Stimulated activated CD8-positive, alpha-beta memory T cell treated with anti-CD3 and anti-CD28 coated beads, Interleukin-12 subunit alpha, Interleukin-12 subunit beta, amount 100 ng/mL, for 4 hours (primary cell): ENCODE data around the gene GABRB1.
"Not testable (repeated sequence)": the region's sequence is repeated elsewhere in the genome, so short reads cannot be mapped to it uniquely, and the experiment has no call there.

ENCODE experiments used
- DNase-seq: peaks from one replicate; pipeline ENCODE4 v3.0.0-alpha.2; 2020; ENCODE audit warnings: low read depth

The GABRB1 gene

DNA sequence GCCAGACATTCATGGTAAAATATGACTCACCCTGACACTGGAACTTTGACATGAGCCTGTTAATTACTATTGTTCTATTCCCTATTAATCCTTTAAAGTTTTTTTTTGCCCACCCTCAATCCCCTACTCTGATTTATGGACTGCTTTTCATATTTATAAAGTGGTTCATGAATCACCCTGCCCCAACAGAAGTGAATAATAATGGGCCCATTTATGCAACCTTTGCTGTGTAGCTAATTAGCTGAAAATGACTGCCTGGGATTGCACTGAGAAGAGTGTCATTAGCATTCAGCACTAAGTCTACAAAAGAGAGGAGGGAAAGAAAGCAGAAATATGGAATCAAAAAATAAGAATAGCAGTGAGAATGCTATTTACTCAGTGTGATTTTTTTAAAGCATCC is 277.8 kb downstream of the GABRB1 start:
- no peak for DNase-seq

DNA sequence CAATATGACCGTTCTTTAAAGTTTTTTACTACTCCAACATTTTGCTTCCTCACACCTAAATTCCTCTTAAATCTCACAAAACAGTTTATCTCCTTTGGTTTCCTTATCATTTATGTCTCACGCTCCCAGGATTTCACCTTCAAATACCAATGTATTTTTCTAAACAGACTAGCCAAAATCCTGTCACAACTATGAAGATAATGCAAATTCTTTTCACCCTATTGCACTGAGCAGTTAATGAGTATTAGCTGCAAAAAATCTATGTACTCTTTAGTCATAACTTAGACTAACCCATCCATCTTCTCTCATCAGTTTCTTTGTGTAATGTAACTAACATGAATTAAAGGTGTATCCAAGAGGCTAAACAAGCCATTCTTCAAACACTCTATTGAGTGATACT is 280.8 kb downstream of the GABRB1 start:
- DNase-seq = no peak

DNA sequence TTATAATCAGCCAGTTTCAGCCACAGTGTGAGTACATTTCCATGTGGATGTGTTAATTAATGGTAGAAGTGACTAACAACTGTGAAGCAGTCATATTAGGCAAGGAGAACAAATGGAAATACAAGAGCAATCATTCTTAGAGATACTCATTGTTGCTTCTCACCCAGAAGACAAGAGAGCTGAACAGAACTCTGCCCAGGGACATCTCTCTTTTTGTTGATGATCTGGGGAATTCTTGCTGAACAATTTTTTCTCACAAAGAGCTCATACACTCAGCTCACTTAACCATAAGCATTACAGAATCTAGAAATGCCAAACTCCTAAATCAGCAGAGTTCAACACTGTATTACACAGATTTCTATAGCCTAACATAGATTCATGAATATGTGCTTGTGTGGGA is 282.0 kb downstream of the GABRB1 start:
- DNase-seq = no peak

DNA sequence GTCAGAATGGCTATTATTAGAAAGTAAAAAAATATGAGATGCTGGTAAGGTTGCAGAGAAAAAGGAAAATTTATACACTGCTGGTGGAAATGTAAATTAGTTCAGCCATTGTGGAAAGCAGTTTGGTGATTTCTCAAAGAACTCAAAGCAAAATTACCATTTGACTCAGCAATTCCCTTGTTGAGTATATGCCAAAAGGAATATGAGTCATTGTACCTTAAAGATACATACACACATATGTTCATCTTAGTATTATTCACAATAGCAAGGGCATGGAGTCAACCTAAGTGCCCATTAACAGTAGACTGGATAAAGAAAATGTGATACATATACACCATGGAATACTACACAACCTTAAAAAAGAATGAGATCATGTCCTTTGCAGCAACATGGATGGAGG is 284.0 kb downstream of the GABRB1 start:
- no peak for DNase-seq

DNA sequence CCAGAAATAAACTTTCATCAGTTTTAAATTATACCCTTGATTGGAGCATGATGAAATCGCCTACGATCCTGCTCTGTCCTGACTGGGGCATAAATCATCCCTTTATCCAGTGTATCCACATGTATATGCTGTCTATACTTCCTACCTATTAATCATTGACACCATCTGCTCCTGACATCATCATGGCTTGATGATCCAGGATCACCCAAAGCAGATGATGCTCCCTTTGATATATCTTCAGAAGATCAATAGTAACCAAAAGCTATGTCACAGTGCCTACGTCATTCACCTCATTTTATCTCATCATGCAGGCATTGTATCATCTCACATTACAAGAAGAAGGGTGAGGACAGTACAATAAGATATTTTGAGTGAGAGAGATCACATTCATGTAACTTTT is 294.7 kb downstream of the GABRB1 start:
- no peak for DNase-seq

DNA sequence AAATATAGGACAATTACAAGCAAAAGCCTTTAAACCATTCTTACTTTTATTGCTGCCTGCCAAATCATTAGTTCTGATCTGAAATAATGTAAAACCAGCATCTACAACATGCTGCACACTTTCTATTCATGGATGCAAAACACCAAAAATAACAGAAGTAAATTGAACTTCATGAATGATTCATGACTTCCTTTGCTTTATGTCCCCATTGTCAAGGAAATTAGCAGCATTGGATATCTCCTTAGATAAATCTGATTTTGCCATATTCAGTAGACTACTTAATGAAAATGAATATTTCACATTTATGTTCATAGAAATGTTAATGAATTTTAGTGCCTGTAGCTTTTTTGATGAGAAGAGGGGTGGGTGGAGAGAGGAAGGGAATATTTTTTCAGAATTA is 299.5 kb downstream of the GABRB1 start:
- no peak for DNase-seq

DNA sequence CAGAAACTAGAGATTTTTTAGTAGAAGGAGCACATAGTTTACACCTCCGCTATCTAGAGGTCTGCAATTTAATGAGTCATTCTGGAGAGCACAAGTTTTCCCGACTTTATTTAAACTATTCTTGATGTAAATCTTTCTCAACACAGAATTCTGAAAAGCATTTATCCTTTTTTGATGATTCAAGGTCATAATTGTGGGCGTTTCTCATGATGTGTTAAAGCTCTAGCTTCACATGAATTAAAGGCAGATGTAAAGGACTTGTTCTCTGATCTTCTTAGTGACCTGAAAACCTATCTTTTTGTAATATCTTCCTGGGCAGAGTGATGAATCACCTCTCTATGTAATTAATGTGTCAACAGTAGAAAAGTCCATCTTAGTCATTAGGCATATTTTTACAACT is 303.3 kb downstream of the GABRB1 start:
- no peak for DNase-seq

DNA sequence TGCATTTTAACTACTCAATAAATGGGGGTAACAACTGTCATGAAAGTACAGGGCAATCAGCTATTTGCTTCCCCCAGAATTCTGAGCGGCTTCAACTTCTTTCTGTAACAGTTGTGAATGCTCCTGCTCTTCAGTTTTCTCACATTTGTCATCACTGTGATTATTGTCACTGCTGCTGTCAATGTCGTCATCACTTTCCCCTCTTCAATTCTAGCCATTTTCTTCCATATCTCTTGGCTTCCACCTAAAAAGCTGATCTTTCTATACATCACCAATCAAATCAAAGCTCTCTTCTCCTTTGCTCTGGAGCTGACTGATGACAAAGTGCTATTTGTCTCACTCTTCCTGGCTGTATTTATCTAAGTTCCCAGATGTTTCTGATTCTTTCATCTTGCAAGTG is 306.5 kb downstream of the GABRB1 start:
- no peak for DNase-seq

DNA sequence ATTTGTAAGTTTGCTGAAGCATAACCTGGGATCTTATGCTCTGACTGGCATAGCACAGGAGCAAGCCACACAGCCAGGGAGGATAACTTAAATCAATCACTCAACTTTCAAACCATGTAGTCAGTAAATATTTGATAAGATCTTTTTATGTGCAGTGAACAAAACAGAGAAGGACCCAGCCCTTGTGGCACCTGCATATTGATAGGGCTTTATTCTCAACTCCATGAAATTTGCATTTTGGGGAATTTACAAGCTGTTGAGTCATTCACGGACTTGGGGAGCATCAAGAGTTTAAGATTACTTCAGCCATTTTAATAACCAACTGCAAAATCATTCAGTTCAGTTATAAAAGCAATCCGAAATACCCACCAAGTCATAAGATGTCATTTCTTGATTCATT is 309.5 kb downstream of the GABRB1 start:
- no peak for DNase-seq

DNA sequence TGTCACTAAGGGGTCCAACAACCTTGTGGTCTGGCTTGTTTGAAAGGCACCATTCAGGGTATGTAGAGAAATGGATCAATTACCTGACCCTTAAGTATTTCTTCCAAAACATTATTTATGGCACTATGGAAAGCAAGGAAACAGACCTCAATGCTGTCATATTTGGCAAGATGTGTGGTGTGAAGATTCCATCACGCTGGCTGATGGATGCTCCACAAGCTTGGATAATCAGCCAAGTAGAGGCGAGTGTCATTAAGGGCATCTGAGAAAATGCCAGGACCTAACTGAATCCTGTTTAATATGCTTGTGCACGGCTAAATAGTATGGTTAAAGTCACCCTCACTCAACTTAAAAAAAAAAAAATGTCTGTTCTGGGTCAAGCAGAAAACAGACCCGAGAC is 311.4 kb downstream of the GABRB1 start:
- no peak for DNase-seq

DNA sequence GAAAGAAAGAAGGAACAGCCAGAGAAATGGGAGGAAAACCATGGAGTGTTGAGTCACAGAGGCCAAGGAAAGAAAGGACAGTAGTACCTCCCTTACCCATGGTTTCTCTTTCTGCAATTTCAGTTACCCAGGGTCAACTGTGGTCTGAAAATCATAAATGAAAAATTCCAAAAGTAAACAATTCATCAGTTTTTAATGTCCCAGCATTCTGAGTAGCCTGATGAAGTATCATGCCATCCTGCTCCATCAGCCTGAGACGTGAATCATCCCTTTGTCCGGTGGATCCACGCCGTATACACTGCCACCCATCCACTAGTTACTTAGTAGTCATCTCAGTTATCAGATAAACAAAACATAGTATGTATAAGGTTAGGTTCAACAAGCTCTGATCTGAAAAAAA is 318.0 kb downstream of the GABRB1 start:
- no peak for DNase-seq

DNA sequence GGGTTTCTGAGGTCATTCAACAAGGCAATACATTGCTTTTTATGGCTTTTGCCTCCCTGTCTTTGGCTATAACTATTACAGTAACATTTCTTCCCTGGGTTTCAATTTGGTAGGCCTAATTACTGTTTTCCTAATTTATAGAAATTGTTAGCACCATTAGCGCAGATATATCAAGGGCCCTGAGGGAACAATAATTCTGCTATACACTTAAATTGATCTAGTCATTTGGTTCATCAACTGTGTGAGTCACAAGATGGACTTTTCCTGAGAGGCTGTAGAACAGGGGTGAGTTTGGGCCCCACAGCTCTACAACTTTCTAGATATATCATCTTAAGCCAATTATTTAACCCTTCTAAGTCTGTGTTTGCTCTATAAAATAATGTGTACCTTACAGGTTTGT is 324.2 kb downstream of the GABRB1 start:
- DNase-seq = no peak

DNA sequence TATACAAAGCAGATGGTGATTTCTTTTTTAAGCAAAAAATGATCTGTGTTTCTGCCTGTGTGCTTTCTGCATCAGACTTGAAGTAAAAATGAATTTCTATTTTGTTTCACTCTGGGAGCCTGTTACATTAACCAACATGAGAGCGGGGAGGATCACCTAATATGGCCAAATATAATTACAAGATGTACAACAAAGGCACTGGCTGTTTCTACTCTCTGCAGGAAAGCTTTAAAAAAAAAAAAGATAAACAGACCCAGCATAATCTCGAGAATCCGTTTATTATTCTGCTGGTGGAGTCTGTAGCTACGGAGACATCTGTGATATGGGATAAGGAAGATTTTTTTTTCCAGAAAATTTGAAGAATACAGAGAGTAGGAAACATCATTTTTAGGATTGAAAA is 328.5 kb downstream of the GABRB1 start:
- DNase-seq = no peak

DNA sequence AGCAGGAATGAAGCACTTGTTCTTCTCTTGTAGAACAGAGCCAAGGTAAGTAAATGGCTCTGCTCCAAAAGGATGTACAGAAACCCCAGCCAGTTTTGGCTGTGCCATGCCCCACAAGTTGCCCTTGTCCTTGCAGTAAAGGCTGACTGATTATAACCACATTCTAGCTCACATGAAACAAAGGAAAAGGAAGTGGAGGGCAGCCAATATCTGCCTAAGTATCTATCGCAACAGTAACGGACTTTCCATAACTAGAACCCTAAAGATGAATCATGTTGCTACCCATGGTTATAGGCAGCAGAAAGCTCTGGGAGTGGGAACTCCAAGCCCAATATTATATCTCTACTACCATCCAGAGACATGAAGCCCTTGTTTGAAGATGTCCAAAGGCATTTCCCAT is 336.4 kb downstream of the GABRB1 start:
- no peak for DNase-seq

DNA sequence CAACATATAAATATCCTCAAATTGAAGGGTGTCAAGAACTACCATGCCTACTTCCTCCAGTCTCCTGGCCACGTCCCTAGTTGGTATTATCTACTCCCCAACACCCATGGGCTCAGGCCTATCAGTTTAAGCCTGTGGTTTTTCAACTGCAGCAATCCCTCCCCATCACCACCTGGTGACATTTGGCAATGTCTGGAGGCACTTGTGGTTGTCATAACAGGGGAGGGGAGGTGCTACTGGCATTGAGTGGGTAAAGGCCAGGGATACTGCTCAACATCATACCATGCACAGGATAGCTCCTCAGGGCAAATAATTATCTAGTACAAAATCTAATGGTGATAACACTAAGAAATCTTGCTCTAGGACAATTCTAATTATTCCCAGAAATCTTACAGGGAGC is 336.8 kb downstream of the GABRB1 start:
- no peak for DNase-seq

DNA sequence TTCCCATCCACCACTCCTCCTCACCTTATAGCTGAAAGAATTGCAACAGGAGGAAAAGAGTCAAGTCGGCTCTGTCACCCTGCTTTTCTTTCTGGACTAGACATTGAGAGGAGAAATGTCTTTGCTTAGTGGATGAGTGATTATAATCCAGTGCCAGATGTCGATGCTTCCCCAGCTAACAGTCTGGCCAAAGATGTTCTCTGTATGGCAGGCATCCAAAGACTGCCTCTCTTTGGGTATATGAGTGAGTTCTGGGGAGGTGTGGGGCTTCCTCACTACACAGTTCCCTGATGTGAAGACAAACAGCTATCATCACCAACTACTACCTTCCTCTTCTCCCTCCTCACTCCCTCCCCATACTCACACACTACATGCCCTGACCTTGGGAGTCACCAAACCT is 341.2 kb downstream of the GABRB1 start:
- DNase-seq = no peak

DNA sequence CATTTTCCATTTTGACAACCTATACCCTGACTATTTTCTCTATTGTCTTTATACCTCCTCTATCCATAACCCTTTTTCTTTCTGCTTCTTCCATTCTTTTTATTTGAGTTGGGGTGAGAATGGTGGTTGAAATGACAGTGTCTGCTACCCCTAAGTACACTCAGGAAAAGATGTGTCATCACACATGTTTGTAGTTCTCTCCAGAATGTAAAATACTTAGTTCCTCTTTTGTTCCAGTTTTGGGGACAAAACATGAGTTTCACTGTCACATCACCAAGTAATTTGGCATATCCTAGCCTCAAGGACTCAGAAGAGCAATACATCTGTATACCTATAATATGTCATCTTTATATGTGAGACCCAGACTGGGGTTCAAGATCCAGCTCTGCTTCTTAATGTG is 341.8 kb downstream of the GABRB1 start:
- DNase-seq = no peak

DNA sequence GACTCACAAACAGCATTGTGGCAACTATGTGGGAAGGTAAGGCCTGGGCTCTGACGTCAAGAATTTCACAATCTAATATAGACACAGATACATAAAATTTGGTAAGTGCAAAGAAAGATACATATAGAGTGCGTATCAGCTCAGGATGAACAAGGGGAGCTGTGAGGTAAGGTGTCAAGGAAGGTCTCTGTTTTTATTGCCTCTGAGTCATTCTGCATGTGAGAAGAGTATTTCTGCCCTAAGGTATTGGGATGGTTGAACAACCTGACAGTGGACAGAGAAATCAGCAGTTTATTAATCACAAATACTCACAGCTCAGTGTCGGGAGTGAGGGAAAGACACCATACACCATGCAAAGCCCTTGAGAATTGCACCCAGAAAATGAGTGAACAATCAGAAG is 342.3 kb downstream of the GABRB1 start:
- DNase-seq = no peak

DNA sequence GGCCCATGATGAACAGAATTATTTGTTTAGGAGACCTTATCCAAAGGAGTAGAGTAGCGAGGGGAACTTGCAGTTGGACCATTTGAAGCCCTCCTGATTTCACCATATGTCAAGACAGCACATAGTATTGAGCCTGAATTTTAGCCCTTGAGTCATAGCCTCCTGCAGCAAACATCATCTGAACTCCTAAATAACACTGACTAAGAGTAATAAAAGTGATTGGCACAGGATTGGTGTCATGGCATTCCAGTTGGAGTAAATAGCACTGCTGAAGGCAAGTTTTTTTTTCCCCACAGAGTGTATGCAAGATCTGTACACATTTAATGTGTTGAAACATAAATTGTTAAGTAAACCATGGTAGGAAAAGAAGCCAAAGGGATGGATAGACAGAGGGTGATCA is 343.1 kb downstream of the GABRB1 start:
- DNase-seq = no peak

DNA sequence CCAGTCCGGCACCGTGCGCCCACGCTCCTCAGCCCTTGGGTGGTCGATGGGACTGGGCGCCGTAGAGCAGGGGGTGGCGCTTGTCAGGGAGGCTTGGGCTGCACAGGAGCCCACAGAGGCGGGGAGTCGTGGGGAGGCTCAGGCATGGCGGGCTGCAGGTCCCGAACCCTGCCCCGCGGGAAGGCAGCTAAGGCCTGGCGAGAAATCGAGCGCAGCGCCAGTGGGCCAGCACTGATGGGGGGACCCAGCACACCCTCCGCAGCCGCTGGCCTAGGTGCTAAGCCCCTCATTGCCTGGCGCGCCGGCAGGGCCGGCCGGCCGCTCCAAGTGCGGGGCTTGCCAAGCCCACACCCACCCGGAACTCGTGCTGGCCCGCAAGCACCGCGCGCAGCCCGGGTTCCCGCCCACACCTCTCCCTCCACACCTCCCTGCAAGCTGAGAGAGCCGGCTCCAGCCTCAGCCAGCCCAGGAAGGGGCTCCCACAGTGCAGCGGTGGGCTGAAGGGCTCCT is 346.7 kb downstream of the GABRB1 start:
- not testable (repeated sequence) for DNase-seq

DNA sequence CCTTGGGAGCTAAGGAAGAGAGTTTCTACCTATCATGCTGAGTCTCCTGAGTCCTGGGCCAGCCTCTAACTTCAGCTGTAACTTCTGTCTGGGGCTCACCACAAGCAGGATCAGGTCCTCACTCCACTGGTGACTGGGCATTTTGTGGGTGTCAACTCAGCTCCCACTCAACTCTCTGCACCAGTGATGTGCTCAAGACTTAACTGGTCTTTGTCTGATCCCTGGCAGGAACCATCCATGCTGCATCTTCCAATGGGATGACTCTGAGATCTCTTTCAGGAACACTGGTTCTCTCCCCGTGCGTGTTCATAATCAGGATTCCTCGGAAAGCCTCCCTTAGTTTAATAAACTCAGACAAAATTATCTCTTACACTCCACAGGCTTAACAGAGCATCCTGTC is 349.8 kb downstream of the GABRB1 start:
- no peak for DNase-seq

DNA sequence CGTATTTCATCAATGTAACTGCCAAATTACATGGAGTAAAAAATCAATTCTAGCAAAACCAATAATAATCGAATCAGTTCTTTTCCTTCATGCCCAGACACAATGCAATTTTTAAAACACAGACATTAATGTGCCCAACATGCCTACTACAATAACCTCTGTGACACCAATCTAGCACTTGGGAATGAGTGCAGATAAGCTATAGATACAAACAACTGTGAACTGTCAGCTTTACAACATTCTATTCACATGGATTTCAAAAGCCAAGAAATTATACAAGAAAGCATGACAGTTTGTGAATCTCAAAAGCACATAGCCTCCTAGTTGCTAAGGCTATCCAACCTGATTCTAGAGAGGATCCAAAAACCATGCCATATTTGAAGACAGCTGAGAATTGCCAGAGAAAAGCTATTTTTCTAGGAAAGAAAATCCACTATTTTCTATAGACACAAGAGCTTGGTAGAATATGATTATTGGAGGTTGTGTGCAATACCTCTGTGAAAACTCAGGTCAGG is 351.5 kb downstream of the GABRB1 start:
- DNase-seq = no peak

DNA sequence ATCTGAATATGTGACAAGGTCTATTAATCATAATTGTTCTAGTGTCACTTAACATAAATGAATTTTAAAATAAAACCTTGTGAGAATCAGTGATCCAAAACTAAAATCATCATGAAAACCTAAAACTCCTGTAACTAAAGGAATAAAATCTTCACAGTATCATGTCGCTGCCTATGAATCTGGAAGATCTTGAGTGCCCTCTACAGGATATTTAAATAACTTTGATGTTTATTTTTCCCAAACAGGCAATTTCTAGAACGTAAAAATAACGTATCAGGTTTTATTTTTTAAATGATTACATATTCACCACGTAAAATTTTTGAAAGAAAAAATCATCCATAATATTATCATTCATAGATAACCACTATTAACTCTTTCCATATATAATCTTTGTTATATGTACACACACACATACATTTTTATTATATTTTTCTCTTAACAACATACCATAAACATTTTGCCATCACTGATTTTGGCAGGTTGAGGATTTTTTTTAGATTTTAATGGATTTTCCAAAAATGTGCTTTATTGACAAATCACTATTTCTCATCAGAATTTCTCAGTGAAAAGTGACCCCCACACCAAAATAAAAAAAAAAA is 352.6 kb downstream of the GABRB1 start:
- DNase-seq = no peak

DNA sequence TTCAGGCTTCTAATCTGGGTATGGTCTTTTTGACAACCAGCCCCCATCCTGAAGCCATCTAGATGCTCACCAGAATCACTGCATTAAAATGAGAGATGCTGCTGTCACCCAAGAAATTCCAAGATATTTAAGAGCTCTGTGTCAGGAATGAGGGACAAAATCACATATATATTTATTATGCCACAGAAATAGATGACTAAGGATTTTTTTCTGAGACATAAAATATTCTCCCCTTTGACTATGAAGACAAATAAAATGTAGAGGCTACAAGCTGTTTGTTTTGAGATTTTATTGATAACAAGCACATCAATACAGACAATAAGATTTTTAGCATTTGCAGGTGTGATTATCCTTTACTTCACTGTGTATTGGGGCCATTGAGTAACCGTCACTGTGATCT is 354.8 kb downstream of the GABRB1 start:
- no peak for DNase-seq
